Adrenal gland (tissue), 5 donors: ENCODE data around the gene DOCK1.

Source experiments
- CTCF ChIP-seq, 6 experiments: fragments of 450-650 bp in 4 of 6; fragments of 200-600 bp in 2 of 6; sonication (generic) in 1 of 6; IDR thresholded peaks; 1 replicate in 5 of 6; 2 replicates in 1 of 6; pipeline versions ENCODE4 v1.5.1 to v1.8.0; 2016 to 2021; ENCODE audit warnings: antibody characterized with exemption in 6 of 6, mild to moderate bottlenecking in 2 of 6, moderate library complexity in 1 of 6
- POLR2A ChIP-seq, 2 donors: fragments of 450-650 bp; IDR thresholded peaks; one replicate each; pipeline ENCODE4 v1.6.1; 2017; ENCODE audit warnings: antibody characterized with exemption in 2 of 2, mild to moderate bottlenecking in 2 of 2, moderate library complexity in 1 of 2
- donor health status: DM: no; HTN: no; CAD: no.

- TF ChIP-seq CTCF (IDR thresholded peaks at IDR 0.05): no peak
- no peak for TF ChIP-seq POLR2A (IDR thresholded peaks at IDR 0.05)
Observed at GRCh38 chr10:127462643-127463295, 557.5 kb downstream of the DOCK1 start.
